ENCODE data around the gene TRAPPC14.

- no peak for TF ChIP-seq FOXM1 (IDR thresholded peaks at IDR 0.05; ENCODE audit: borderline replicate concordance)
- TF ChIP-seq ELF4 (IDR thresholded peaks at IDR 0.05): no peak
- no peak for TF ChIP-seq SP1 (IDR thresholded peaks at IDR 0.05)
- no peak for TF ChIP-seq FOXK2 (IDR thresholded peaks at IDR 0.05)
- no peak for TF ChIP-seq BHLHE40 (IDR thresholded peaks at IDR 0.05; ENCODE audit: borderline replicate concordance)
- no peak for TF ChIP-seq NFRKB (IDR thresholded peaks at IDR 0.05)
- no peak for TF ChIP-seq TARDBP (IDR thresholded peaks at IDR 0.05)
- TF ChIP-seq SUZ12 (IDR thresholded peaks at IDR 0.05): no peak
- no peak for TF ChIP-seq CTBP1 (IDR thresholded peaks at IDR 0.05; ENCODE audit: borderline replicate concordance)
- TF ChIP-seq FOXA1 (IDR thresholded peaks at IDR 0.05): no peak
- no peak for TF ChIP-seq HDGF (IDR thresholded peaks at IDR 0.05; ENCODE audit: borderline replicate concordance)
Measured at GRCh38 chr7:100132126-100132525, 26.4 kb downstream of the TRAPPC14 start.
